Measurements from ENCODE around the gene SLC13A3.

GRCh38 chr20:46681032-46681854, 30.0 kb upstream of the SLC13A3 start:
- TF ChIP-seq CTCF (IDR thresholded peaks at IDR 0.05), result peak; percentile 61 to 81 (median 80)
- no peak for TF ChIP-seq POLR2A (IDR thresholded peaks at IDR 0.05)
